HG03060 (cell line): ENCODE data around the gene GRID1.
"Not testable (repeated sequence)": the region's sequence is repeated elsewhere in the genome, so short reads cannot be mapped to it uniquely, and the experiment has no call there.

Experiments used
- ATAC-seq: cut with Tn5 transposase; IDR thresholded peaks from one replicate; pipeline ENCODE4 v1.9.1; 2021; ENCODE audit warnings: low read depth, moderate number of reproducible peaks; ENCODE audit not compliant: unreplicated experiment

Gene GRID1

GRCh38 chr10:85993840-85994507 is 372.6 kb downstream of the GRID1 start:
- no peak for ATAC-seq

GRCh38 chr10:85993140-85993539 is 373.5 kb downstream of the GRID1 start:
- ATAC-seq = no peak

GRCh38 chr10:85992324-85992723 is 374.3 kb downstream of the GRID1 start:
- ATAC-seq = no peak

DNA sequence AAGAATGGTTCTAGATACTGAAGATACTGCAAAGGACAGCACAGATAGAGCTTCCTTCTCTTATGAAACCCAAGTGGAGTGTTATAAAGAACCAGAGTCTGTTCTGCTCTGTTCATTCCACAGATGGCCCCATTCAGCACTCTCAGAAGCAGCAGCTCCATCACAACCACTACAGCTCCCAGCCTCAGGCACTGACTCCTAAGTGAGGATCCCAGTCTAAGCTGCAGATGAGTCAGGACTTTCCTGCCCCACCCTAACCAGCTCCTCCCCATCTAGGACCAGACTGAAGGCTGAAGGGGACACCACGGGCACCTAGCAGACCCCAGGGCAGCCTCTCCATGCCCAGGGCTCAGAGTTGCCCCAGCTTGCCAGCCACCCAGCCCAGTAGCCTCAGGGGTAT is 379.8 kb downstream of the GRID1 start:
- ATAC-seq = no peak

GRCh38 chr10:85983051-85983450 is 383.5 kb downstream of the GRID1 start:
- ATAC-seq = no peak

- ATAC-seq = no peak
These were observed 387.0 kb downstream of the GRID1 start for GRCh38 chr10:85979598-85979997.

DNA sequence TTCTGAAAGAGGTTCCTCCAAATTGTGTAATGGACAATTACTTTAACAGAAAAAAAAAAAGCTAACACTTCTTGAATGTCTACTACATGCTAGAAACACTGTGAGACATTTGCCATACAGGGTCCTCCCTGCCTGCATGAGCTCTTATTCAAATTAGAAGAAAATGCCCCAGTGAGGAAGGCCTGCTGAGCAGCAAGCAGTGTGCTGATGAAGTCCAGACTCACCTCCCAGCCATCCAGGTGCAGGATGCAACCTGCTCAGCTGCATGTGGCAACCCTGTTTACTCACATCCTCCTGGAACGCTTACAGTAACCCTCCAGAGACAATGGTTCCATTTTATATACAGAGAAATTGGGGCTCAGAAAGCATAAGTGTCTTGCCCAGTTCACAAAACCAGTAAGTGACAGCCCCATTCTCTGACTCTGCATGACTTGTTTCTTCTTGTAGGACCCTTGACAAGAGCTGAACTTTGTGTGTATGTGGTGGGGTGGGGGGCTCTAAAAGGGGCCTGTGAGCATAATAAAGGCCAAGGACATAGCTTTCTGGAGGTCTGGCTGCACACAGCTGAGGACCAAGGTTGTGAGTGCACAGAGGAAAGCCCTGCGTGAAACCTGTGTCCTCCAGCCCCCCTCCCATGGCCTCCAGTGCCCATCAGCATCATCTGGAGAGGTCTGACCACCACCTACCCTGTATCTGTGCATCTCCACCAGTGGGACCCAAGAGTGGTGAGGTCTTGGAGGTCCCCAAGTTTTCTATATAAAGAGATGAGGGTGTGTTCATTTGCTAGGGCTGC is 387.8 kb downstream of the GRID1 start:
- no peak for ATAC-seq

DNA sequence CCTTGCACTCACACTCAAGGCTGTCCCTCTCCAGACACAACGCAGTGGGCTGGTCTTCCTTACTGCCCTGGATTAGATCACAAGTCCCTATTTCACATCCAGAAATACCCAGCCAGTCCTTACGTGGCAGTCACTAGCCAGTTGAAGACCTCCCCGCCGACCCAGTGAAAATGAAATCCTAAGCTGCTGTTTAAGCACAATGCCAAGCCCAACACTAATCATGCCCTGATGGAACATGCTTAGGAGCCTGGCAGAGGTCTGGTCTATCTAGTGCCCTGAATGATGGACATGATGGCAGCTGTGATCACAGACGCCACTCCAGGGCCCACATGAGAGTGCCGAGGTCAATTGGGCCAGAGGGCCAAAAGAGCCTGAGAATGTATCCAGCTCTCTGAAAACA is 389.0 kb downstream of the GRID1 start:
- no peak for ATAC-seq

- no peak for ATAC-seq
These were observed 390.3 kb downstream of the GRID1 start for GRCh38 chr10:85976267-85976793.

GRCh38 chr10:85971494-85971893 is 395.1 kb downstream of the GRID1 start:
- ATAC-seq = no peak

GRCh38 chr10:85967594-85967993 is 399.0 kb downstream of the GRID1 start:
- no peak for ATAC-seq

GRCh38 chr10:85961479-85962067 is 405.0 kb downstream of the GRID1 start:
- ATAC-seq = no peak

GRCh38 chr10:85961073-85961472 is 405.5 kb downstream of the GRID1 start:
- ATAC-seq = no peak

GRCh38 chr10:85959239-85959638 is 407.4 kb downstream of the GRID1 start:
- no peak for ATAC-seq

GRCh38 chr10:85950921-85951320 is 415.7 kb downstream of the GRID1 start:
- ATAC-seq = no peak

- ATAC-seq = peak; percentile 88
These were observed 419.8 kb downstream of the GRID1 start for GRCh38 chr10:85946713-85947326.

DNA sequence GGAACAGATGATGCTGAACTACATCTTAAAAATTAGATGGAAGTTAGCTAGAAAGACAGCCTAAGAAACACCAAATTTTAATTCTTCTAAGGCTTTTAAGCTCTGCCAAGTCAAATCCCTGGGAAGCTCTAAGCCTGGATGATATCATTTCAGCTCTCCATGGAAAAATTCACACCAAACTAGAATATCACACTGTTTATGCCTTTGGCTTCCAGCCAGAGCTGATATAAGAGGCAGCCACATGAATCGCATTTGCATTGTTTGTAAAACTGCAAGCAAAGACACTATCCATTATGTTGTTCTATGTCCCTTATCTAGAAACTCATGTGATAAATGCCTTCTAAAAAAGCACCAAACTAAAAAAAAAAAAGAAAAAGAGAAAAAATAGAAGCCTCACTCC is 430.4 kb downstream of the GRID1 start:
- no peak for ATAC-seq

DNA sequence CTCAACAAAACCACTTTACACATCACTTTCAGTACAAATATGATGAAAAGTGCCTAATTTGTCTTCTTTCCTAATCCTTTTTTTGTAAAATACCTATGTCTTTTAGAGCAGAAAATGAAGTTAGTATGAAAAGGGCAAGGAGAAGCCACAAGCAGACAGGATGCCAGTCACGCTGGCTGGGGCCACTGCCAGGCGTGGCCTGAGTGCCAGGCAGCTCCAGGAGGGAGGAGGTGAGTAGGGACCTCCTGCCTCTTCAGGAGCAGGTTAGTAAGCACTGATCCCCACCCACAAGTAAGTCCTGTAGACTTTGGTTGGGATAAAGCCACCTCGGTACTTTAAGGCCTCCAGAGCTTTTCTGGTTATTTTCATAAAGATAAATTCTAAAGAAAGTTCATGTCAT is 432.0 kb downstream of the GRID1 start:
- no peak for ATAC-seq

DNA sequence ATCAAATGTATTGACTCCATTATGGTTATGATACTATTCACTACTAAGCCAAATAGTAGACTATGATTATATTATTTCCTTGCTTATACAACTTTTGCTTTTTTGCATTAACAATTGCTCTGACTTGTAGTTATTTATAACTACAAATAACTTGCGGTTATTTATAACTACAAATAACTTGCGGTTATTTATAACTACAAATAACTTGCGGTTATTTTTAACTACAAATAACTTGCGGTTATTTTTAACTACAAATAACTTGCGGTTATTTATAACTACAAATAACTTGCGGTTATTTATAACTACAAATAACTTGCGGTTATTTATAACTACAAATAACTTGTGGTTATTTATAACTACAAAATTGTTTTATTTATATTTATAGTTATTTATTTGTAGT is 436.6 kb downstream of the GRID1 start:
- not testable (repeated sequence) for ATAC-seq

DNA sequence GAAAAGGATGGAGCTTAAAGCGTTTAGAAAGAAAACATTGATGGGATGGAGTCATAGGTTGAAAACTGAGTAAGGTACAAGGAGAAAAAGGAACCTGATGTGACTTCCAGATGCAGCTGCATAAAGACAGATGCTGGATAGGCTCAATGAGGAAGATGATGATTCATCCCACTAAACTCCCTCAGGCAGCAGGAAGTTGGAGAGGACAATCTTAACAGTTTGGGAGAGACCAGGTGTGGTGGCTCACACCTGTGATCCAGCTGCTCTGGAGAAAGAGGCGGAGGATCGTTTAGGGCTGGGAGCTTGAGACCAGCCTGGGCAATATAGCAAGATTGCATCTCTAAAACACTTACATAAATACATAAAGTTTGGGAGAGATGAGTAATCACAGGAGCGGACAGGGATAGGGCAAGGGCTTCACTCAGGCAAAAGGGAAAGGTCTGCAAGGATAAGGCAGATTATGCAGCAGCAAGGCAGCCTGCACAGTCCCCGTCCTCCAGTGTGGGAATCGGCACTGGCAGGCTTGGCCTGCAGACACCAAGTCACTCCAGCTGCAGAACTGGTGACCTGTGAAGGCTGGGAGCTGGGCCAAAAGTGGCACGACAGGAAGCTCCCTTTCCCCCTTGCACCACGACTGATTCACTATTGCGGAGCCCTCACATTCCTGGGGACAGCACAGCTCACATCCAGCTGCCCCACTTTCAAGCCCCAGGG is 438.5 kb downstream of the GRID1 start:
- no peak for ATAC-seq
